Type B pancreatic cell (in vitro differentiated cells): ENCODE data around the gene HNRNPLL. TPM values are rescaled to one million over a fixed set of nuclear protein-coding genes. Genes with fewer than 3 reads are reported as not detected.
A peak's percentile ranks its signal among the peaks of the same experiment; 100 is the strongest.

ENCODE experiments used
- DNase-seq: peaks from one replicate; pipeline ENCODE4 v3.0.0; 2021; ENCODE audit warnings: mixed read lengths; ENCODE audit not compliant: unreplicated experiment; ENCODE audit errors: extremely low spot score
- H3K27ac Mint-ChIP-seq: 2 replicates; pipeline ENCODE4 v1.8.0; 2021; ENCODE audit warnings: mild to moderate bottlenecking, mixed read lengths
- H3K27me3 Mint-ChIP-seq: 2 replicates; pipeline ENCODE4 v1.8.0; 2021; ENCODE audit warnings: mixed read lengths
- H3K36me3 Mint-ChIP-seq: 2 replicates; pipeline ENCODE4 v1.8.0; 2021; ENCODE audit warnings: mixed read lengths
- H3K4me1 Mint-ChIP-seq: one replicate; pipeline ENCODE4 v1.8.0; 2021; ENCODE audit warnings: mixed read lengths; ENCODE audit not compliant: unreplicated experiment
- H3K4me3 Mint-ChIP-seq: 2 replicates; pipeline ENCODE4 v1.8.0; 2021; ENCODE audit warnings: mild to moderate bottlenecking, mixed read lengths
- H3K9me3 Mint-ChIP-seq: 2 replicates; pipeline ENCODE4 v1.8.0; 2021; ENCODE audit warnings: mixed read lengths
- CTCF ChIP-seq: fragments of 200-600 bp; sonication (generic); conservative IDR thresholded peaks from 2 replicates; pipeline ENCODE4 v1.5.0; 2021; ENCODE audit warnings: antibody characterized with exemption, mild to moderate bottlenecking
- total RNA-seq: library from RNA; stranded (reverse); gene quantifications from 2 replicates; pipeline ENCODE4 v1.2.1, GENCODE V29; 2021; ENCODE audit warnings: low replicate concordance

The HNRNPLL gene
- total RNA-seq, 1 donor from 2014 or later, result 72.3 TPM

GRCh38 chr2:38554973-38555595 lies 47.6 kb downstream of the HNRNPLL start:
- peak; percentile 69 for TF ChIP-seq CTCF
- Mint-ChIP-seq H3K27ac (no peak overlapping the region), H3K36me3 (peaks cover 22% of the 10 kb centered on the region), H3K27me3 (no peaks in the 10 kb centered on the region), H3K4me3 (no peak overlapping the region), H3K9me3 (no peaks in the 10 kb centered on the region), H3K4me1 (peaks cover 4% of the 10 kb centered on the region)
- DNase-seq, result no peak

GRCh38 chr2:38553554-38553953 lies 49.2 kb downstream of the HNRNPLL start:
- Mint-ChIP-seq H3K36me3 (peaks cover 19% of the 10 kb centered on the region), H3K27me3 (no peaks in the 10 kb centered on the region), H3K4me1 (peaks cover 4% of the 10 kb centered on the region), H3K27ac (no peak overlapping the region), H3K9me3 (no peaks in the 10 kb centered on the region), H3K4me3 (no peak overlapping the region)
- no peak for DNase-seq
- TF ChIP-seq CTCF, result no peak

- Mint-ChIP-seq H3K9me3 (no peaks in the 10 kb centered on the region), H3K27ac (no peak overlapping the region), H3K4me3 (no peak overlapping the region), H3K4me1 (peaks cover 4% of the 10 kb centered on the region), H3K36me3 (peaks cover 19% of the 10 kb centered on the region), H3K27me3 (no peaks in the 10 kb centered on the region)
- no peak for TF ChIP-seq CTCF
- DNase-seq, result no peak
These were observed 50.5 kb downstream of the HNRNPLL start for GRCh38 chr2:38552259-38552658.

GRCh38 chr2:38551746-38552145 lies 51.0 kb downstream of the HNRNPLL start:
- Mint-ChIP-seq H3K4me3 (no peak overlapping the region), H3K27ac (no peak overlapping the region), H3K36me3 (peaks cover 19% of the 10 kb centered on the region), H3K27me3 (no peaks in the 10 kb centered on the region), H3K9me3 (no peaks in the 10 kb centered on the region), H3K4me1 (peaks cover 4% of the 10 kb centered on the region)
- TF ChIP-seq CTCF, result no peak
- DNase-seq, result no peak

GRCh38 chr2:38551171-38551570 lies 51.6 kb downstream of the HNRNPLL start:
- no peak for TF ChIP-seq CTCF
- no peaks in the 10 kb centered on the region for H3K27me3 Mint-ChIP-seq
- DNase-seq, result no peak
- H3K9me3 Mint-ChIP-seq, result no peaks in the 10 kb centered on the region
- no peak overlapping the region for H3K27ac Mint-ChIP-seq
- H3K4me3 Mint-ChIP-seq, result no peak overlapping the region
- H3K4me1 Mint-ChIP-seq, result peaks cover 4% of the 10 kb centered on the region
- H3K36me3 Mint-ChIP-seq, result peaks cover 16% of the 10 kb centered on the region

GRCh38 chr2:38549851-38550250 lies 52.9 kb downstream of the HNRNPLL start:
- Mint-ChIP-seq H3K27me3 (no peaks in the 10 kb centered on the region), H3K4me1 (peaks cover 4% of the 10 kb centered on the region), H3K4me3 (no peak overlapping the region), H3K9me3 (no peaks in the 10 kb centered on the region), H3K27ac (no peak overlapping the region), H3K36me3 (peaks cover 12% of the 10 kb centered on the region)
- no peak for TF ChIP-seq CTCF
- no peak for DNase-seq
